GM19397 (cell line): ENCODE data around the gene OR5AP2.
"Not testable (repeated sequence)": the region's sequence is repeated elsewhere in the genome, so short reads cannot be mapped to it uniquely, and the experiment has no call there.

Source experiments
- ATAC-seq: cut with Tn5 transposase; IDR thresholded peaks from one replicate; pipeline ENCODE4 v1.9.1; 2021; ENCODE audit warnings: mild to moderate bottlenecking, moderate library complexity; ENCODE audit not compliant: unreplicated experiment

Gene OR5AP2

GRCh38 chr11:56642339-56642738 lies at the start of gene OR5AP2:
OR5AP2 (minus strand) TSS chr11:56642439; CDS start chr11:56642439, 0 bp downstream.
- no peak for ATAC-seq

GRCh38 chr11:56691179-56691578 lies 48.9 kb upstream of the OR5AP2 start:
- ATAC-seq, result not testable (repeated sequence)

GRCh38 chr11:56688554-56689100 lies 46.4 kb upstream of the OR5AP2 start:
- ATAC-seq, result no peak

- no peak for ATAC-seq
Measured at GRCh38 chr11:56670984-56671383, 28.7 kb upstream of the OR5AP2 start.

GRCh38 chr11:56663386-56663785 lies 21.1 kb upstream of the OR5AP2 start, which contains the start of gene OR5AR1:
OR5AR1 (plus strand) TSS chr11:56663686; CDS start chr11:56663686, 0 bp downstream.
- ATAC-seq, result no peak

GRCh38 chr11:56659755-56660154 lies 17.5 kb upstream of the OR5AP2 start:
- ATAC-seq, result no peak

- ATAC-seq, result no peak
Measured at GRCh38 chr11:56637500-56637899, 4.7 kb downstream of the OR5AP2 start.

- ATAC-seq, result no peak
Measured at GRCh38 chr11:56636861-56637260, 5.4 kb downstream of the OR5AP2 start.

GRCh38 chr11:56632329-56632728 lies 9.9 kb downstream of the OR5AP2 start:
- no peak for ATAC-seq

GRCh38 chr11:56625946-56626345 lies 16.3 kb downstream of the OR5AP2 start:
- no peak for ATAC-seq

GRCh38 chr11:56624661-56625110 lies 17.6 kb downstream of the OR5AP2 start:
- ATAC-seq, result no peak

GRCh38 chr11:56611174-56611573 lies 31.1 kb downstream of the OR5AP2 start:
- ATAC-seq, result no peak

- ATAC-seq, result not testable (repeated sequence)
Measured at GRCh38 chr11:56592088-56592717, 50.0 kb downstream of the OR5AP2 start.
